ENCODE measurements around the gene TAF9. TPM values are rescaled to one million over a fixed set of nuclear protein-coding genes. Genes with fewer than 3 reads are reported as not detected.
"Not testable (repeated sequence)": the region's sequence is repeated elsewhere in the genome, so short reads cannot be mapped to it uniquely, and the experiment has no call there.

TAF9 gene
- total and polyA plus RNA-seq, 2 experiments from 2014 or later = 60.8 to 117 TPM

DNA sequence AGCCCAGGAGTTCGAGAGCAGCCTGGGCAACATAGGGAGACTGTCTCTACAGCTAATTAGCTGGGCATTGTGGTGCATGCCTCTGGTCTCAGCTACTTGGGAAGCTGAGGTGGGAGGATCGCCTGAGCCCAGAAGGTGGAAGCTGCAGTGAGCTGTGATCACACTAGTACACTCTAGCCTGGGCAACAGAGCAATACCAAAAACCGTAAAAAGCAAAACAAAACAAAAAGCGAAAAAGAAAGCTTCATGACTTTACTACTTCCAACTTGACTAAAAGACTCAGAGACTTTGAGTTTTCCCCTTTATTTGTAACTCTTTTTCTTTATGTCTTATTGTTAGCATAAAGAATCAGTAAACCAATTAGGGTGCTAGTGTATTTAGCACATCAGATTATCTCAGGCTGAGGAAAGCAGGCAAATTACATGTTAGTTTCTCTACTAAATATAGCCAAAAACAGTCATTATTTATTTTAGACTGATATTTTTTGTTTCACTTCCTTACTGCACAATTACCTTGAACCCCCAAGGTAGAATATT, 5.7 kb upstream of the TAF9 start:
- Histone ChIP-seq H3K4me3 (no peak overlapping the region), H3K36me3 (ENCODE audit: low read depth) (peaks cover 24% of the 10 kb centered on the region), H3K79me2 (ENCODE audit: insufficient read depth) (peaks cover 32% of the 10 kb centered on the region), H3K27ac (no peak overlapping the region), H3K9ac (no peak overlapping the region), H2AFZ (no peak overlapping the region), H4K20me1 (ENCODE audit: insufficient read depth) (no peaks in the 10 kb centered on the region), H3K4me1 (ENCODE audit: insufficient read depth) (peaks cover 13% of the 10 kb centered on the region; the same call in 1 of the 2 replicates), H3K27me3 (replicated peaks; ENCODE audit: insufficient read depth) (no peaks in the 10 kb centered on the region), H3K9me2 (ENCODE audit: insufficient read depth) (no peaks in the 10 kb centered on the region), H3F3A (ENCODE audit: insufficient read depth) (no peaks in the 10 kb centered on the region), H3K9me3 (ENCODE audit: low read depth) (no peaks in the 10 kb centered on the region), H3K4me2 (ENCODE audit: unreplicated experiment) (no peak overlapping the region)
- no peak for TF ChIP-seq EZH2 (IDR thresholded peaks at IDR 0.05; ENCODE audit: insufficient read depth, poor library complexity, severe bottlenecking)
- no peak for TF ChIP-seq EZH2phosphoT487 (IDR thresholded peaks at IDR 0.05; ENCODE audit: insufficient read depth, low read depth)
- WGBS, 2 experiments (ENCODE audit: low coverage in 1 of 2, low lambda C conversion rate in 2 of 2, missing lambda C conversion rate in 2 of 2) = 95 to 97% methylated on average over 4 of the region's 4 CpGs
- no peak for DNase-seq
- in situ Hi-C loops (cut with MboI) = no loop called here

DNA sequence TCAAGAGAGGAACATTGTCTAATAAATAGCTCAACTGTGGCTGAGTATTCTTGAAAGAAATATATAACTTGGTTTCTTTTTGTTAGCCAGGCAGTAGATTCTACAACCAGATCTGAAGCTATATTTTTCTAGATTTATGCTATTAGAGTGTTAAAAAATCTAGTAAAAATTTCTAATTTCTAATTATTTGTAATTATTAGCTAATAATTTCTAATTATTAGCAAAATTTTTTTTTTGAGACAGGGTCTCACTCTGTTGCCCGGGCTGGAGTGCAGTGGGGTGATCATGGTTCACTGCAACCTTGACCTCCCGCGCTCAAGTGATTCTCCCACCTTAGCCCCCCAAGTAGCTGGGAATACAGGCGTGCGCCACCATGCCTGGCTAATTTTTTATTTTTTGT, 3.1 kb upstream of the TAF9 start:
- in situ Hi-C loops (cut with MboI) = no loop called here
- DNase-seq = no peak
- WGBS, 2 experiments (ENCODE audit: low coverage in 1 of 2, low lambda C conversion rate in 2 of 2, missing lambda C conversion rate in 2 of 2) = 90 to 91% methylated on average over 5 of the region's 5 CpGs
- H3K4me2 ChIP-seq (ENCODE audit: unreplicated experiment) = peak overlapping the region; percentile 93
- peaks cover 21% of the 10 kb centered on the region for H3K4me1 ChIP-seq (ENCODE audit: insufficient read depth)
- H3K27ac ChIP-seq = no peak overlapping the region
- peaks cover 21% of the 10 kb centered on the region; the same call in 1 of the 2 replicates for H3K36me3 ChIP-seq (ENCODE audit: low read depth)
- H3K9me3 ChIP-seq (ENCODE audit: low read depth) = no peaks in the 10 kb centered on the region
- H3K9me2 ChIP-seq (ENCODE audit: insufficient read depth) = no peaks in the 10 kb centered on the region
- no peaks in the 10 kb centered on the region for H3K27me3 ChIP-seq (replicated peaks; ENCODE audit: insufficient read depth)
- H3K9ac ChIP-seq = no peak overlapping the region
- no peak for TF ChIP-seq EZH2 (IDR thresholded peaks at IDR 0.05; ENCODE audit: insufficient read depth, poor library complexity, severe bottlenecking)
- no peak for TF ChIP-seq EZH2phosphoT487 (IDR thresholded peaks at IDR 0.05; ENCODE audit: insufficient read depth, low read depth)
- no peak overlapping the region for H3K4me3 ChIP-seq
- no peaks in the 10 kb centered on the region for H4K20me1 ChIP-seq (ENCODE audit: insufficient read depth)
- no peak overlapping the region for H2AFZ ChIP-seq
- peaks cover 50% of the 10 kb centered on the region for H3K79me2 ChIP-seq (ENCODE audit: insufficient read depth)
- H3F3A ChIP-seq (ENCODE audit: insufficient read depth) = no peaks in the 10 kb centered on the region

DNA sequence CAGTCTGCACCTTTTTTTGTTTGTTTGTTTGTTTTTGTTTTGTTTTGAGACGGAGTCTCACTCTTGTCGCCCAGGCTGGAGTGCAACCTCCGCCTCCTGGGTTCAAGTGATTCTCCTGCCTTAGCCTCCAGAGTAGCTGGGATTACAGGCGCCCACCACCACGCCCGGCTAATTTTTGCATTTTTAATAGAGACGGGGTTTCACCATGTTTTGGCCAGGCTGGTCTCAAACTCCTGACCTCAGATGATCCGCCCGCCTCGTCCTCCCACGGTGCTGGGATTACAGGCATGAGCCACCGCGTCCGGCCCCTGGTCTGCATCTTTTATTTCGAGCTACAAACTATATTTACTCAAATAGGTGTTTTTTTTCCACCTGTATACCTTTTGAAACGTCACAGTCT, 1.0 kb upstream of the TAF9 start:
- WGBS, 2 experiments (ENCODE audit: low coverage in 1 of 2, low lambda C conversion rate in 2 of 2, missing lambda C conversion rate in 2 of 2) = 6 to 8% methylated on average over 16 of the region's 16 CpGs
- peak overlapping the region; percentile 98 for H3K4me3 ChIP-seq
- peaks cover 21% of the 10 kb centered on the region for H3K4me1 ChIP-seq (ENCODE audit: insufficient read depth)
- H3K27ac ChIP-seq = peak overlapping the region; percentile 95; the same call in 1 of the 2 replicates
- H3K27me3 ChIP-seq (replicated peaks; ENCODE audit: insufficient read depth); H4K20me1 ChIP-seq (ENCODE audit: insufficient read depth); in situ Hi-C loops (cut with MboI); H3K9me3 ChIP-seq (ENCODE audit: low read depth); H3K9me2 ChIP-seq (ENCODE audit: insufficient read depth); H3F3A ChIP-seq (ENCODE audit: insufficient read depth): not testable (repeated sequence)
- H3K9ac ChIP-seq = peak overlapping the region; percentile 96
- peaks cover 71% of the 10 kb centered on the region for H3K79me2 ChIP-seq (ENCODE audit: insufficient read depth)
- H3K4me2 ChIP-seq (ENCODE audit: unreplicated experiment) = peak overlapping the region; percentile 93
- H2AFZ ChIP-seq = peak overlapping the region; percentile 94
- DNase-seq = peak; percentile 27
- H3K36me3 ChIP-seq (ENCODE audit: low read depth) = peaks cover 17% of the 10 kb centered on the region

DNA sequence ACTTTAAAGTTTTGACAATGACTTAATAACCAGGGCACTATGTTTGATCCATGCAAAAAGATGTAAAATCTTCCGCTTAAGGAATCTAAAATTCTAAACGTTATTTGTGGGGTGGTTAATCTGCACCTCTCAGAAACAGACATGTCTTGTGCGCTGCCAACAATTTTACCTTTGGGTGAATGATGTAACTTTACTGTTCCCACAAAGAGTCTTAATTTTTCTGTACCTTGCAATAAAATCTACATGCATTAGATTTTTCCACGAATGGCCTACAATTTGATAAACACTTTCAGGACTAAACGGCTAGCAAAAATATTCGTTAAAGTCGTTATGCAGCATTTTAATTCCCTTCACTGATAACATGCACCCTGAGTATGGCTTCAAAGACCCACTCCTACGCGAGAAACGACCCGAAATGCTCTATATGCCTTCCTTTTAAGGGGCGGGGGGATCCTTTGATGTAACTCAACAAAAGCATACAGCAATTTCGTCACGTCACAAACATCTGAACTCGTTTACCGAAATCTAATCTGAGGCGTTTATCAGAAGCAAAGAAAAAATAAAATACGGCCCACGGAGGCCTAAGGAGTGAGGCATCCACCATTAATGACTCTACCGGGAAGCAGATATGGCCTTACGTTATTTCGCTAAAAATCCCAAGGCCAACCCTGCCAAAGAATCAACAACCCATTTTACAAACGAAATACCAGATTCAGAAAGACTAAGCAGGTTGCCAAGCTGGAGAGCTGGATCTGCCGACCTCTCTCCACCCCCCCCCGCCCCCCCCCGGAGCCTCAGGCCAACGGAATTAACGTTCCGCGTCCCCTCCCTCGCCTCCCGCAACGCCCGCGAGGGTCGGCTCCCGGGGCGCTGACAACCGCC, 621 bp downstream of the TAF9 start:
- peak overlapping the region; percentile 96 for H3K9ac ChIP-seq
- in situ Hi-C loops (cut with MboI) = no loop called here

More for the DNA sequence above, 621 bp downstream of the TAF9 start:
- 3 to 4% methylated on average over 30 to 34 of the region's 39 CpGs for WGBS, 2 experiments (ENCODE audit: low coverage in 1 of 2, low lambda C conversion rate in 2 of 2, missing lambda C conversion rate in 2 of 2)
- Histone ChIP-seq H3K36me3 (ENCODE audit: low read depth) (peaks cover 7% of the 10 kb centered on the region; the same call in 1 of the 2 replicates), H3K27me3 (replicated peaks; ENCODE audit: insufficient read depth) (no peaks in the 10 kb centered on the region), H3K9me3 (ENCODE audit: low read depth) (no peaks in the 10 kb centered on the region), H4K20me1 (ENCODE audit: insufficient read depth) (no peaks in the 10 kb centered on the region; the same call in 1 of the 2 replicates), H3K9me2 (ENCODE audit: insufficient read depth) (no peaks in the 10 kb centered on the region), H3K4me3 (peak overlapping the region; percentile 98), H3K27ac (peak overlapping the region; percentile 95), H2AFZ (peak overlapping the region; percentile 94), H3K4me2 (ENCODE audit: unreplicated experiment) (peak overlapping the region; percentile 93), H3K79me2 (ENCODE audit: insufficient read depth) (peaks cover 87% of the 10 kb centered on the region), H3K4me1 (ENCODE audit: insufficient read depth) (peaks cover 21% of the 10 kb centered on the region), H3F3A (ENCODE audit: insufficient read depth) (peaks cover 6% of the 10 kb centered on the region)
- TF ChIP-seq EZH2phosphoT487 (IDR thresholded peaks at IDR 0.05; ENCODE audit: insufficient read depth, low read depth) = no peak
- no peak for TF ChIP-seq EZH2 (IDR thresholded peaks at IDR 0.05; ENCODE audit: insufficient read depth, poor library complexity, severe bottlenecking)
- peak; percentile 60 for DNase-seq
